Panc1 (cell line): ENCODE data around the gene ALDH1L2. TPM values are rescaled to one million over a fixed set of nuclear protein-coding genes. Genes with fewer than 3 reads are reported as not detected.

Source experiments
- ATAC-seq: fragments of 200-7000 bp; cut with Tn5 transposase; 2 replicates; pipeline ENCODE4 v1.9.1; 2020; ENCODE audit warnings: mild to moderate bottlenecking, moderate library complexity
- BruUV-seq: library from RNA; stranded (reverse); fragments of 400-500 nt; replicated peaks from 2 replicates; lab custom pipeline; 2021; lab: Mats Ljungman, UMichigan
- CTCF ChIA-PET: fragments of 300-600 bp; sonication (Branson Sonifier 250); formaldehyde crosslinking; loops from one replicate; lab custom pipeline; 2022; ENCODE audit warnings: antibody characterized with exemption; lab: Charles Lee
- POLR2A ChIA-PET: fragments of 300-600 bp; sonication (Branson Sonifier 250); formaldehyde crosslinking; loops from one replicate; lab custom pipeline; 2022; ENCODE audit warnings: antibody characterized with exemption; lab: Charles Lee
- DNase-seq: peaks from one replicate; pipeline ENCODE4 v3.0.0-alpha.2; 2010; ENCODE audit warnings: low read depth, low spot score
- H3K27ac ChIP-seq: 2 replicates; pipeline ENCODE4 v1.5.1; 2011; ENCODE audit warnings: mild to moderate bottlenecking, low read length, inconsistent platforms
- H3K27me3 ChIP-seq: fragments of 200-500 bp; sonication (Bioruptor generic); 2 replicates; pipeline ENCODE4 v1.6.0; 2014; ENCODE audit warnings: low read length, inconsistent platforms; ENCODE audit not compliant: control insufficient read depth, insufficient read depth
- H3K36me3 ChIP-seq: fragments of 200-500 bp; sonication (Bioruptor generic); 2 replicates; pipeline ENCODE4 v1.5.1; 2014; ENCODE audit warnings: inconsistent platforms, mild to moderate bottlenecking, low read length, moderate library complexity; ENCODE audit not compliant: control insufficient read depth, insufficient read depth
- H3K4me1 ChIP-seq: 2 replicates; pipeline ENCODE4 v1.5.1; 2011; ENCODE audit warnings: inconsistent platforms, mild to moderate bottlenecking, low read length, moderate library complexity; ENCODE audit not compliant: control insufficient read depth, insufficient read depth
- H3K4me3 ChIP-seq, 2 experiments: 2 replicates each; pipeline ENCODE4 v1.5.1; 2011 to 2012; ENCODE audit warnings: low read depth in 2 of 2, low read length in 2 of 2, mild to moderate bottlenecking in 2 of 2, inconsistent platforms in 1 of 2, moderate library complexity in 1 of 2
- H3K9me3 ChIP-seq: fragments of 200-500 bp; sonication (Bioruptor generic); 2 replicates; pipeline ENCODE4 v1.5.1; 2014; ENCODE audit warnings: low read depth, mild to moderate bottlenecking, inconsistent platforms, low read length, moderate library complexity; ENCODE audit not compliant: control insufficient read depth, insufficient read depth
- POLR2AphosphoS5 ChIP-seq: IDR thresholded peaks from 2 replicates; pipeline ENCODE4 v1.6.1; 2012; ENCODE audit warnings: mild to moderate bottlenecking, low read depth, low read length, moderate library complexity
- SIN3A ChIP-seq: IDR thresholded peaks from 2 replicates; pipeline ENCODE4 v1.6.1; 2012; ENCODE audit warnings: low read depth, mild to moderate bottlenecking, low read length, moderate library complexity, borderline replicate concordance; ENCODE audit not compliant: insufficient read depth
- TCF7L2 ChIP-seq: IDR thresholded peaks from 2 replicates; pipeline ENCODE4 v1.6.1; 2011; ENCODE audit warnings: mild to moderate bottlenecking, low read depth, low read length, inconsistent platforms
- in situ Hi-C: cut with HindIII; loops from 2 replicates; pipeline ENCODE4 v1.10.0; 2016; ENCODE audit warnings: low sequenced_read_pairs, low pct_unique_long_range_greater_than_20kb
- intact Hi-C: fragments of 100-400 bp; cut with micrococcal nuclease; formaldehyde crosslinking; loops from one replicate; pipeline ENCODE4 v1.10.0; 2022; ENCODE audit not compliant: unreplicated experiment
- total RNA-seq: library from RNA; stranded (reverse); gene quantifications from one replicate; pipeline ENCODE4 v1.2.1, GENCODE V29; 2021; ENCODE audit not compliant: unreplicated experiment
- TF ChIP-seq, protein P1 (sequence below): fragments of 450-650 bp; IDR thresholded peaks from 2 replicates; pipeline ENCODE4 v1.5.1; 2017; ENCODE audit warnings: mild to moderate bottlenecking
- TF ChIP-seq, protein P2 (sequence below), 2 experiments: IDR thresholded peaks; 2 replicates each; pipeline ENCODE4 v1.6.1; 2011 to 2012; ENCODE audit warnings: low read depth in 2 of 2, control low read depth in 1 of 2, low read length in 1 of 2, mild to moderate bottlenecking in 1 of 2, moderate library complexity in 1 of 2; ENCODE audit not compliant: insufficient read depth in 1 of 2

The ALDH1L2 gene
- total RNA-seq, 1 experiment from 2014 or later, result 2.2 TPM

DNA sequence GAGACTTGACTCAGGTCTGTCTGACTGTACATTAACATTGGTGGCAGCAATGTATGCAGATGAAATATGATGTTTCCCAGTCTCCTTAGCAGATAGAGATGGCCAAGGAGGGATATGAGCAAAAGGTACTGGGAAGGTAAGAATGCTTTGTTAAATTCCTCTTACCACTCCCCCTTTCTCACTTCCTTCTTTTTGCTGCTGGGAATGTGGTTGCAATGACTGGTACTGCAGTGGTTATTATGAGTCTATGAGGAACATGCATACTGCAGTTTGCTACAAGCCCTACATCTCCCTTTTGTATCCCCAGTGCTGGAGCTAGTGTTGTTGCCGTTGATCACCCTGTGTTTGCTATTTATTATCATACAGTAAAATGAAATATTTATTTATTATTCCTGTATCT is 35.9 kb downstream of the ALDH1L2 start:
- ChIA-PET CTCF (no interaction called here), POLR2A (no interaction called here)
- H3K9me3 ChIP-seq, result no peaks in the 10 kb centered on the region
- BruUV-seq, result no TSS peak
- in situ Hi-C loops (no loop called here), intact Hi-C loops (no loop called here)
- H3K27ac ChIP-seq, result no peak overlapping the region
- H3K4me3 ChIP-seq, result no peak overlapping the region
- H3K36me3 ChIP-seq, result no peaks in the 10 kb centered on the region
- no peaks in the 10 kb centered on the region for H3K27me3 ChIP-seq
- H3K4me1 ChIP-seq, result no peaks in the 10 kb centered on the region
- DNase-seq, result no peak
- TF ChIP-seq, protein P1, sequence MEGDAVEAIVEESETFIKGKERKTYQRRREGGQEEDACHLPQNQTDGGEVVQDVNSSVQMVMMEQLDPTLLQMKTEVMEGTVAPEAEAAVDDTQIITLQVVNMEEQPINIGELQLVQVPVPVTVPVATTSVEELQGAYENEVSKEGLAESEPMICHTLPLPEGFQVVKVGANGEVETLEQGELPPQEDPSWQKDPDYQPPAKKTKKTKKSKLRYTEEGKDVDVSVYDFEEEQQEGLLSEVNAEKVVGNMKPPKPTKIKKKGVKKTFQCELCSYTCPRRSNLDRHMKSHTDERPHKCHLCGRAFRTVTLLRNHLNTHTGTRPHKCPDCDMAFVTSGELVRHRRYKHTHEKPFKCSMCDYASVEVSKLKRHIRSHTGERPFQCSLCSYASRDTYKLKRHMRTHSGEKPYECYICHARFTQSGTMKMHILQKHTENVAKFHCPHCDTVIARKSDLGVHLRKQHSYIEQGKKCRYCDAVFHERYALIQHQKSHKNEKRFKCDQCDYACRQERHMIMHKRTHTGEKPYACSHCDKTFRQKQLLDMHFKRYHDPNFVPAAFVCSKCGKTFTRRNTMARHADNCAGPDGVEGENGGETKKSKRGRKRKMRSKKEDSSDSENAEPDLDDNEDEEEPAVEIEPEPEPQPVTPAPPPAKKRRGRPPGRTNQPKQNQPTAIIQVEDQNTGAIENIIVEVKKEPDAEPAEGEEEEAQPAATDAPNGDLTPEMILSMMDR, result no peak
- TF ChIP-seq, protein P2, sequence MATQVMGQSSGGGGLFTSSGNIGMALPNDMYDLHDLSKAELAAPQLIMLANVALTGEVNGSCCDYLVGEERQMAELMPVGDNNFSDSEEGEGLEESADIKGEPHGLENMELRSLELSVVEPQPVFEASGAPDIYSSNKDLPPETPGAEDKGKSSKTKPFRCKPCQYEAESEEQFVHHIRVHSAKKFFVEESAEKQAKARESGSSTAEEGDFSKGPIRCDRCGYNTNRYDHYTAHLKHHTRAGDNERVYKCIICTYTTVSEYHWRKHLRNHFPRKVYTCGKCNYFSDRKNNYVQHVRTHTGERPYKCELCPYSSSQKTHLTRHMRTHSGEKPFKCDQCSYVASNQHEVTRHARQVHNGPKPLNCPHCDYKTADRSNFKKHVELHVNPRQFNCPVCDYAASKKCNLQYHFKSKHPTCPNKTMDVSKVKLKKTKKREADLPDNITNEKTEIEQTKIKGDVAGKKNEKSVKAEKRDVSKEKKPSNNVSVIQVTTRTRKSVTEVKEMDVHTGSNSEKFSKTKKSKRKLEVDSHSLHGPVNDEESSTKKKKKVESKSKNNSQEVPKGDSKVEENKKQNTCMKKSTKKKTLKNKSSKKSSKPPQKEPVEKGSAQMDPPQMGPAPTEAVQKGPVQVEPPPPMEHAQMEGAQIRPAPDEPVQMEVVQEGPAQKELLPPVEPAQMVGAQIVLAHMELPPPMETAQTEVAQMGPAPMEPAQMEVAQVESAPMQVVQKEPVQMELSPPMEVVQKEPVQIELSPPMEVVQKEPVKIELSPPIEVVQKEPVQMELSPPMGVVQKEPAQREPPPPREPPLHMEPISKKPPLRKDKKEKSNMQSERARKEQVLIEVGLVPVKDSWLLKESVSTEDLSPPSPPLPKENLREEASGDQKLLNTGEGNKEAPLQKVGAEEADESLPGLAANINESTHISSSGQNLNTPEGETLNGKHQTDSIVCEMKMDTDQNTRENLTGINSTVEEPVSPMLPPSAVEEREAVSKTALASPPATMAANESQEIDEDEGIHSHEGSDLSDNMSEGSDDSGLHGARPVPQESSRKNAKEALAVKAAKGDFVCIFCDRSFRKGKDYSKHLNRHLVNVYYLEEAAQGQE (IDR thresholded peaks at IDR 0.05; ENCODE audit: insufficient read depth in 1 of 2, low read depth in 2 of 2, low read length in 1 of 2), result no peak
- no peak for TF ChIP-seq TCF7L2
- TF ChIP-seq SIN3A, result no peak
- no peak for TF ChIP-seq POLR2AphosphoS5
- ATAC-seq, result no peak

DNA sequence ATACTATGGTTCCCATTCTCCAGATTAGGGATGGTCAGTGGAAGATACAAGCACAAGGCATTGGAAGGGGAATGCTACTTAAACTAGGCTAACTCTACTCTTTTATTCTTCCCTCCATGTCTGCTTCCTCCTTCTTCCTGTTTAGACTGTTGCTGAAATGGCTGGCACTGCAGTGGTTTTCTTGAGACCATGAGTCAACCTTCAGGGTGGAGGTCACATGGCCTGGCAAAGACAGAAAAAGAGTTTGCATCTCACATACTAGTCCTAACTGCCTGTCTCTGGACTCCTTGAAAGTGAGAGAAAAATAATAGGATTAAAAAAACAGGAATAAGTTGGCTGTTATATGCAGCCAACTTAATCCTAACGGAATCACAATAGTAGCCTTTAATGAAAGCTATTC is 37.0 kb downstream of the ALDH1L2 start:
- TF ChIP-seq POLR2AphosphoS5 (no peak), TCF7L2 (no peak), SIN3A (no peak)
- TF ChIP-seq, protein P1, result no peak
- TF ChIP-seq, protein P2 (IDR thresholded peaks at IDR 0.05; ENCODE audit: insufficient read depth in 1 of 2, low read depth in 2 of 2, low read length in 1 of 2), result no peak
- intact Hi-C loops, result no loop called here
- ChIA-PET CTCF (no interaction called here), POLR2A (no interaction called here)
- Histone ChIP-seq H3K27ac (no peak overlapping the region), H3K4me3 (no peak overlapping the region), H3K27me3 (no peaks in the 10 kb centered on the region), H3K9me3 (no peaks in the 10 kb centered on the region), H3K36me3 (no peaks in the 10 kb centered on the region), H3K4me1 (no peaks in the 10 kb centered on the region)
- BruUV-seq, result no TSS peak
- in situ Hi-C loops, result no loop called here
- ATAC-seq, result no peak
- DNase-seq, result no peak
